DMS153 (cell line): ENCODE measurements around the gene SPIRE1.

Source experiments
- DNase-seq: peaks from one replicate; lab custom pipeline; 2025; lab: John Stamatoyannopoulos, UW

SPIRE1 gene

DNA sequence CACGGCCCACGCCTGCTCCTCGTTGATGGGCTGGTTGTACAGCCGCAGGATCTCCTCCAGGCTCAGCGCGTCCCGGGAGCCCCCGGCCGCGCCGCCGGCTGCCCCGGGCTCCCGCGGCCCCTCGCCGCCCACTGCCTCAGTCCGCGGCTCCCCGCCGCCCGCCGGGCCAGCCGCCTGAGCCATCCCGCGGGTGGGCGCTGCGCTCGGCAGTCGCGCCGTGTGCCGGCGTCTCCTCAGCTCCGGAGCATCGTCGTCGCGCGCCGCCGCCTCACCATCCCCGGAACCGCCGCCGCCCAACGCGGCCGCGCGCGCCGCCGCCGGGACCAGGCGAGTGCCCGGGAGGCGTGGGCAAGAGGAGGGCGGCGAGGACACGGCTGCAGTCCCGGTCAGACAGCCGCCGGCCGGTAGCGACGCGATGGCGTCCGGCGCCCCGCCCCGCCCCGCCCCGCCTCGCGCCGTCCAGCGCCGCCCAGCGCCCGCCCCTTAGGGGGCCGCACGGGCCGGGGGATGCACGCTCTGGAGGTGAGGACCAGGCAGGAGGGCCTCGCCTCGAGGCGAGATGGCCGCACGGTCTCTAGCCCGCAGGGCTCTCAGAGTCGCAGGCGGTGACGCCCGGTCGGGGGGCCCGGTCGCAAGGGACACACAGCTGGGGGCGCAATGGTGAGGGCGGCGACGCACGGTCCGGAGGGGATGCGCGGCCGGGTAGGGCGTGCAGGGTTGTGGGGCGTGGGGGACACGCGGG lies at the start of gene SPIRE1:
SPIRE1 (minus strand) TSS at position 424 of the 742 bp plus-strand sequence; CDS start at position 183, 241 bp downstream.
- peak; percentile 17 for DNase-seq

DNA sequence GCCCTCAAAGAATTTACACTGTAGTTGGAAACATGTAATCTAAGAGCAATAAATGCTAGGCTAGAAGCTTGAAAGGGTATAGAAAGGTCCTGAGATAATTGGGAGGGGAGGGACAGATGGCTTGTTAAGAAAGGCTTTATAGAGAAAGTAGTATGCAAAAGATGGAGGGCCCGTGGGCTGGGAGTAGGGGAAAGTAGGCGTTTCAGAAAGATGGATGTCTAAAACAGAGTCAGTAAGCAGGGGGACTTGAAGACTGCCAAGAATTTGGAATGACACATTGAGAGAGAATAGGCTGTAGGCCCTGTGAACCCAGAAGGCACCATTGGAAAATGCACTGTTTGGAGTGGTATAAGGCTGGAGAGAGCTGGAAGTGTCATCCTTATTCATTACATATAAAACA lies 45.8 kb upstream of the SPIRE1 start:
- DNase-seq, result no peak

DNA sequence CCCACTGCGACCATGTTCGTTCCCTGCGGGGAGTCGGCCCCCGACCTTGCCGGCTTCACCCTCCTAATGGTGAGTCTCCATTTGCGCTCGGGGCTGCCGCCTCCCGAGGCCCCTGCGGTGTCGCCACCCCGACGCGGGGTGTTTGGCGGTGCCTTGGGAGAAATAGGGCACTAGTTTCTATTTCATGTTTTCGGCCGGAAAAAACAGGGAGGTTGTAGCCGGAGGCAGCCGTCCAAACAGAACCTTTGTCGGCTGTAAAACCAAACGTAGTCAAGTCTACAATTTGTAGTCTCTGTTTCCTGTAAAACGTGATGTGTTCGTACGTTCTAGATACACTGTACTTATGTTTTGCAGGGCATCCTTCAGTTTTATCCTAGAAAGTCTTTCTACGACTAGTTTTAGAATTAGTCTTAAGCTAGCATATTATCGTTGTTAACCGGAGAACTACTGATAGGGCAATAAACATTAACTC lies 45.2 kb upstream of the SPIRE1 start:
- no peak for DNase-seq

DNA sequence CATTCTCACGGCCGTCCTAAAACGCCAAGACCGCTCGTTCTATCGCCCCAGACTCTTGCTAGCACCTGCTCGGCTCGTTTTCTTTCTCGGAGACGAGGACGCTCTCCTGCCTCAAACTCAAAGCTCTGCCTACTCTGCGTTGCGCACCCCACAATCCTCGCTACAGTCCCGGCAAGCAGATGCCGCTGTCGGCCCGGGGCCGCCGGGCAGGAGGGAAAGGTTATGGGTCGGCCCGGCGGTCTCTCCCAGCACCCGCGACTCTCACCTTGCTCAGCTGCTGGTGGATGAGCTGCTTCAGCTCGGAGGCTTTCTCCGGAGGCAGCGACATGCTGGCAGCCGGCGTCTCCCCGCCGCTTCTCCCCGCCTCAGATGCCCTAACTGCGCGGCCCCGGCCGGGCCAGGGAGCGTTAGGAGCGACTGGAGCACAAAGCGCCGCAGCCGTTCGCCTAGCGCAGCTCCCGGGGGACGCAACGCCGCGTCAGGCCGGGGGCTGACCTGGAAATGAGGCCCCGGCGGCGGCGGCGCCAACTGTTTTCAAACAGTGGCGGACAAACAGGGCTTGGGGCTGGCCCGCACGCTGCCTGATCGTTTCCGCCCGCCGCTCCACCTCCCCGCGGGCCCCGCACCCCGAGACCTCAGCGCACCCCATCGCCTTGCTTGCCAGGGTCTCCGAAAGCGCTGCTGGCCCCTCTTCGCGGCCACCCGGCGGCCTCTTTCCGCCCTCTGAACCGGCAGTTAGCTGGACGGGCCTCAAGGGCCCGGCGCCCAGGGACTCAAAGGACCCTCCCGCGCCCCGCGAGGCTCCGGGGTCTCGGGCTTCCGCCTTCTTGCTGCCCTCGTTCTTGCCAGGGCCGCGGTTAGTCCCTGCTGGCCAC lies 44.6 kb upstream of the SPIRE1 start, which contains the start of the genes CEP76 and PSMG2:
CEP76 (minus strand) TSS at position 503 of the 875 bp plus-strand sequence; CDS start at position 328, 175 bp downstream.
PSMG2 (plus strand) TSS at position 822 of the 875 bp plus-strand sequence. CDS start 66 bp downstream, outside the sequence.
- peak; percentile 37 for DNase-seq

DNA sequence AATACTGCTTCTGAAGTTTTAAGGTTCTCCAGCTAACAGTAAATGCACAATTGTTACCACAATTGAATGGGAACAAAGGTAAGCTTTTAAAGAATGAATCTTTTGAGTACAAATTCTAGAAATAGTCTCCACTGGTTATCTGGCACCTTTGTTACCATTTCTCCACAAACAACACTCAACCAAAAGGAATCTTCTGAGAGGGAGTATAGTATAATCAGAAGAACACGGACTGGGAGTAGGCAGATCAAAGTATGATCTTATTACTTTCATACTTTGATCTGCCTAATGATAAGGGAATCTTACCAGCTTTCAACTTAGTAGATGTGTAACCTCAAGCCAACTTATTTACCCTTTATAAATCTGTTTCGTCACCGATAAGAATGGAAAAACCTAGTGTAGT lies 43.3 kb upstream of the SPIRE1 start:
- DNase-seq, result no peak

DNA sequence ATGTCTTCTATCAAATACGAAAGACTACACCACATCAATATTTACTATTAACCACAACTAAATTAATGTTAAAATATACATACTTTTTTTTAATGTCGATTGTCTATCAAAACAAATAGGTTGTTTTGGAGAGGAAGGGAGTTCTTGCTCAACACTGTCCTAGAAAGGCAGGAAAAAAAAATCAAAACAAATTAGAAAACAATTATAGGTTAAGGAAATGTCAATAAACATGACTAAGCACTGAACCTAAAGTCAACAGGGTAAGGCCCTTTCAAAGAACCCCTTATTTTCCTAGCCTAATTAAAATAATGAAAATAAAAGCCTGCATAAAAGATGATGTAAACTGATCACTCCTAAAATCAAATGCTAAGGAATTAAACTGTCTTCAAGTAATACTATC lies 41.8 kb upstream of the SPIRE1 start:
- DNase-seq, result no peak

DNA sequence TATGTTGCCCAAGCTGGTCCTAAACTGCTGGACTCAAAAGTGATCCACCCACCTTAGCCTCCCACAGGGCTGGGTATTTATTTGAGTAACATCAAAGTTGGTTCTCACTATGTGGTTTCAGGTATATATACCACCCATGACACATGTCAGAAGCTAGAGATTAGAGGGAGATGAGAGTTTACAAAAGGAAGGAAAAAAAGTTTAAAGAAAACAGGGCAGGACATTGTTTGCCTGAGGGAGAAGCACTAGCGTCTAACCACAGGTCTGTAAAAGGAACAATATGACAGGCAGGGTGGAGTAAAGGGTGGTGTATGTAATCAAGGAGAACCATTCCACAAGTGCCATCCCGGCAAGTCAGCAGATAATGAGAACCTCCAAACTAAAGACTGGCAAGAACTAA lies 36.1 kb upstream of the SPIRE1 start:
- DNase-seq, result no peak

DNA sequence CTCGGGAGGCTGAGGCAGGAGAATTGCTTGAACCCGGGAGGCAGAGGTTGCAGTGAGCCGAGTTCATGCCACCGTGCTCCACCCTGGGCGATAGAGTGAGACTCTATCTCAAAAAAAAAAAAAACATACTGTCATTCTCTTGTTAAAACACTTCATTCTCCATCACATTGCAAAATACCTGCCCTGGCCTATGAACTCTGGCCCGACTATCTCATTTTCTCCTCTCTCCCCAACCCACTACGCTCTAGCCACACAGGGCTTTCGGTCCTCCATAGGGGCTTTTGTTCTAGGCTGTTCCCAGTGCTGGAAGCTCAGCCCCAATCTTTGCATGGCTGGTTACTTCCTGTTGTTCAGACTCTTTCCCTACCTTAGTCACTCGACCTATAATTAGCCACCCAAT lies 34.3 kb upstream of the SPIRE1 start:
- no peak for DNase-seq

DNA sequence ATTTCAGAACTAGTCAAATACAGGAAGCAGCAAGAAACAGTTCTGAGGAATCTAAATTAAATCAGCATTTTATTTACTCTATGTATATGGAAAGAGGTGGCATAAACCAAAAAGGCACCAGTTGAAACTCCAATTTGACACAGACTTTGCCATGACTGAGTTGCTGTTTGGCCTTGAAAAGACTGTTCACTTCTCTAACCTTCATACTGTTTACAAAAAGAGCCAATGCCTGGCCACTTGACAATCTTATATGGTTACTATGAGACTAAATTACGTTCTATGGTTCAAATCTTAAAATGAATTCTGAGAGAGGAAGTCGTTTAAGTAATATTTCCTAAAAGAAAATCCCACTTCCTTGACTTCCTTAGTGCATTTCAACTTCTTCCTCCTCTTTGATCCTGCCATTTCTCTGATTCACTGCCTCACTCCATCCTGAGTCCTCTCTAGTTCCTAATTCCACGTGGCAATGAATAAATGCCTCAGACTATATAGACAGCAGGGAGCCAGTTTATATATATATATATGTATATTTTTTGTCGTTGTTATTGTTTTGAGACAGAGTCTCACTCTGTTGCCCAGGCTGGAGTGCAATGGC lies 31.4 kb upstream of the SPIRE1 start:
- DNase-seq, result no peak

DNA sequence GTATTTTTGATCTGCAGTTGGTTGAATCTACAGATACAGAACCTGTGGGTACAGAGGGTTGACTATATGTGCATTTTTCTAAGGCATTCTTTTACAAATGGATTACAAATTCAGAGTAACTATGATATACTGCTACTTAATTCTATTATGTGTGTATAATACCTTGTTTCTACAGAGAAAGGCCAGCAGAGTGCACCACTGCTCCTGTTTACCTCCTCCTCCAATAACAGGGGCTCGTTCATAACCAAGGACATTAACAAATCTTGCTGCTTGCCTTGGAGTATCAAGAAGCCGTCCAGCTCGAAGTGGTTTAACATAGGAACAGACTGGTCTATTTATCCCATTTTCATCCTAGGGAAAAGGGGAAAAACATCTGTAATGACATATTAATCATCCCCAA lies 28.2 kb upstream of the SPIRE1 start:
- DNase-seq, result no peak

DNA sequence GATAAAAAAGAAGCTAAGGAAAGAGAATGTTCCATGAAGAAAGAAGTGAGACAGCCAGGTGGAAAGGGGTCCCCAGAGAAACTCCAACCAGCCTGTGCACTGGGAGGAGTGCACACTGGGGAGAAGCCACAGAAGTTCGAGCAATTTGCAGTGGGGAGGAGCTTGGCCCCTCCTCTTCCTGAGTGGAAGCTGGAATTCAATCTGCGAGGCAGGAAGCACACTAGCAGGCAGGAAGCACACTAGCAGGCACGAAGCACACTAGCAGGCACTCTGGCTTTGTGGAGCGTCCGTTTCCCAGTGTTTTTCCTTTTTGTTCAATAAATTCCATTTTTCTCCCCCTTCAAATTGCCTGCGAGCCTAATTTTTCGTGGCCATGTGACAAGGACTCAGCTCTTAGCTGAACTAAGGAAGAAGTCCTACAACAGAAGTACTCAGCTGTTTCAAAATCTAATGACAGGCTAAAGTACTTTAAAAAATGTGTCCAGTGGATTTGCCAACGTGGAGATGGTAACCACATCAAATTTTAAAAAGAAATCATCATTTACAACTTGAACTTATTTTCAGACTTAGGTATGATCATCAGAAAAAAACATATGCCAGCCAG lies 21.4 kb upstream of the SPIRE1 start:
- no peak for DNase-seq

DNA sequence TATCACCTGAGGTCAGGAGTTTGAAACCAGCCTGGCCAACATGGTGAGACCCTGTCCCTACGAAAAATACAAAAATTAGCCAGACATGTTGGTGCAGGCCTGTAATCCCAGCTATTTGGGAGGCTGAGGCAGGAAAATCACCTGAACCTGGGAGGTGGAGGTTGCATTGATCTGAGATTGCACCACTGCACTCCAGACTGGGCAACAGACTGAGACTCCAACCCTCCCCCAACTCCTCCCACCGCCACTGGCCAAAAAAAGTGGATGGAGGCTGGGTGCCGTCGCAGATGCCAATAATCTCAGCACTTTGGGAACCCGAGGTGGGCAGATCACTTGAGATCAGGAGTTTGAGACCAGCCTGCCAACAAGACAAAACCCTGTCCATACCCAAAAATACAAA lies 10.1 kb upstream of the SPIRE1 start:
- no peak for DNase-seq

DNA sequence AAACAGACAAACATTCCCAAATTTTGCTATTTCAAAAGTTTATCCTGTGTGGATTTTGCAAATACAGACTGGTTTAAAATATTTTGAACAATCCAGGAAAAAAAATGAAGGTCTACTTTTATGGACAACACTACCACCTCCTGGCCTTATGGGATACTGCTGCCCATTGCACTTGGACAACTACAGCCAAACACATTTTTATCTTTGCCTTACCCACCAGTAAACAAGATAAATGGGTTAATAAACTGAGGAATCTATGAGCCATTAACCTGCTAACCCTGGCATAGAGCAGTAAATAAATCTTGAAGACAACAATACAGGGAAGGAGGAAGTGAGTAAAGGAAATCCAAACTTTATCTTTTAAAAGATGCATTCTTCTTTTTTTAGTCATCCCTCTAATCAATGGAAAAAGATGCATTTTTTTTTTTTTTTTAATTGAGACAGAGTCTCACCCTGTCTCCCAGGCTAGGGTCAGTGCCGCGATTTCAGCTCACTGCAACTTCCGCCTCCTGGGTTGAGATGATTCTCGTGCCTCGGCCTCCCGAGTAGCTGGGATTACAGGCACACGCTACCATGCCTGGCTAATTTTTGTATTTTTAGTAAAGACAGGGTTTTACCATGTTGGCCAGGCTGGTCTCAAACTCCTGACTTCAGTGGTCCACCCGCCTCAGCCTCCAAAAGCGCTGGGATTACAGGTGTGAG lies 2.1 kb upstream of the SPIRE1 start:
- DNase-seq, result no peak

DNA sequence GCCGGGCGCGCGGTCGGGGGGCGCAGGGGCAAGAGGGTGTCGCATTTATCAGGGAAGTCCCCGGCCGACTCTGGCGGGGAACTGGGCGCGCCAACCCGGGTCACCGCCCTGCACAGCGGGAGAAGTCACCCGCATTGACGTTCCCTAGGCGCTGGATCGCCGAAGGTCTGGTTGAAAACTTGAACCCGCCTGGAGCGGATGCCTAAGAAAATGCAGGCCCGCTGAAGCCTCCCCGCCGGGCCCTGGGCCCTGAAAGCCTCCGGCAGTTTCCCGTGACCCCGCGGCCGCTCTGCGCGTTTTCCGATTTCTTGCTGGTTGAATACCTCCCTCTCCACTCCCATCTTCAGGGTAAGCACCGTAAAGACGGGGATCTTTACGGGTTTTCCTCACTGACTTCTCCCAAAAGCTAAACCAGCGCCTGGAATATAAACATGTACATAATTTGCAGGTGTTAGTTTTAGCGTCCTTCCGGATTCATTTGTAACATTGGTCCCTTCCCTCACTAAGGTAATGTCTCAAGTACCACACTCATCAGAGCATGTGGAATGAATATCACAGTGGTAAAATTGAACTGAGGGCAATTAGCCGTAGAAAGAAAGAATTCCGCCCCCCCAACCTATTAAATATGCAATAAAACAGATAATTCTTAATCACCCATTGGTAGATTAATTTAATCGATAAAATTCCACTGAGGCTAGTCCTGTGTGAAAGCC lies 675 bp upstream of the SPIRE1 start:
- DNase-seq, result no peak

DNA sequence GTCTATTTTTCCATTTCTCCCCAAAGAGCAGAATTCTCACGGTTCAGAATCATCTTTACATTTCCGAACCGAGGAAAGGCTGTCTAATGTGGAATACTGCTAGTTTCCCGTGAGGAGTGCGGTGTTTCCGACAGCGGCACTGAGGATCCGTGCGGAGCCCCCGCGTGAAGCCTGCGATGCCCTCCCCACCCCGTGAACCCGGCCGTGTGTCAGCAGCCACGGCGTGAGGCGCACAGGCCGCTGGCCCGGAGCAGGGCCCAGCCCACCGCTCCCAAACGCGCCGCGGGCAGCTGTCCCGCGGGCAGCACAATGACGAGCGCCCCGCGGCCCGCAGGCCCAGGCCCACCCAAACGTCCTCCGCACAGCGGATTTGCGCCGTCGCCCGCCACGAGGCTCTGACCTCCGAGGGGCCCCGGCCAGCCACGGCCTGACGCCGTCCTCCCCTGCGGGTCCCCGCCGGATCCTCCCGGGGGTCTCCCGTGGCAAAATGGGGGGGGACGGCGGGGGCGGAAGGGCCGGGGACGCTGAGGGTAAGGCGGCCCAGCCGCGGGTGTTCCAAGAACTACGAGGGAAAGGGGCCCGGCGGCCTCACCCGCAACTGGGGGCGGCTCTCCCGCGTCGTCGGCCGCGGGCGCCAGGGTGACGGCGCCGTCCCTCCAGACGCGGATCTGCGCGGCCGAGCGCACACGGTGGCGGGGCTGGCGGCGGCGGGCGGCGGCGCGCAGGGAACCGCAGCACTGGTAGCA lies 796 bp downstream of the SPIRE1 start:
- DNase-seq, result no peak

DNA sequence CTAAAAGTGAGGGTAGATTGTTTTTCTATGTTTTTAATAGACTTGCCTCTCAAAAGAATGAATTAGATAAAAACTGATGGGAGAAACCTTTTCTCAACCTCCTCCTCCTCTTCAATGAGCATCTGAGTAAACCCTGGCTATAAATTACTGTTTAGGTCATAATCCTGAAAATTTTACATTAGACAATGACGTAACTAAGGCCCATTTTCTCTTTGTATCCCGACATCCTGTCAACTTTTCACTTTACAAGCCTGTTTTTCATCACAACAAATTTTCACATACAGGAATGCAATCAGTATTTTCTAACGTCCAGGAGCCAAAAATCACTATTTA lies 1.3 kb downstream of the SPIRE1 start:
- DNase-seq, result no peak

DNA sequence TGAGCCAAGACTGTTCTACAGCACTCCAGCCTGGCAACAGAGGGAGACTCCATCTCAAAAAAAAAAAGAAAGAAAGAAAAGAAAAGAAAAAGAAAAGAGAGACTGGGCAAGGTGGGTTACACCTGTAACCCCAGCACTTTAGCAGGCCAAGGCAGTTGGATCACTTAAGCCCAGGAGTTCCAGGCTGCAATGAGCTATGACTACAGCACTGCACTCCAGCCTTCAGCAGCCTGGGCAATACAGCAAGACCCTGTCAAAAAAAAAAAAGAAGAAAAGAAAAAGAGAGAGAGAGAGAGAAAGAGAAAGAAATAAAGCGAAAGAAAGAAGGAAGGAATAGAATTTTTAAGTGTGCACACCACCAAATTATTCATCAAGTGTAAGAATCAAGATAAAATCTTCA lies 2.9 kb downstream of the SPIRE1 start:
- DNase-seq, result no peak

DNA sequence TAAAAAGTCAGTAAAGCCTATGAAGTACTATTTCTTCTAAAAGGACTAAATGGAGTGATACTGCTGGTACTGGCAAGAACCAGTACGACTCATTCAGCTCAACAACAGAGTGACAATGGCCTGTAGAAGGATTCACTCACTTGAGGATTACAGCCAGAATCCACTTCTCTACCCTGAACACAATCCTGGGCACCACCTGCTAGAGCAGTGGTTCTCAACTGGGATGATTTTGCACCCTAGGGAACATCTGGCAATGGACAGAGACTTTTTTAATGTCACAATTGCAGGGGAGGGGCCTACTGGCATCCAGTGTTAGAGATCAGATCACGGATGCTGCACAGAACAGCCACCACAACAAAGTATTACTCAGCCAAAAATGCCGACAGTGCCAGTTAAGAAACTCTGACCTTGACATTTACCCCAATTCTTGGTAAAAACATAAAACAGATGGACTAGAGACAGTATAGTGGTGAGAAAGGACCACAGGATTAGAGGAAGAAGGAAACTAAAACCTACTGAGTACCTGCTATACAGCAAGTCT lies 5.0 kb downstream of the SPIRE1 start:
- no peak for DNase-seq

DNA sequence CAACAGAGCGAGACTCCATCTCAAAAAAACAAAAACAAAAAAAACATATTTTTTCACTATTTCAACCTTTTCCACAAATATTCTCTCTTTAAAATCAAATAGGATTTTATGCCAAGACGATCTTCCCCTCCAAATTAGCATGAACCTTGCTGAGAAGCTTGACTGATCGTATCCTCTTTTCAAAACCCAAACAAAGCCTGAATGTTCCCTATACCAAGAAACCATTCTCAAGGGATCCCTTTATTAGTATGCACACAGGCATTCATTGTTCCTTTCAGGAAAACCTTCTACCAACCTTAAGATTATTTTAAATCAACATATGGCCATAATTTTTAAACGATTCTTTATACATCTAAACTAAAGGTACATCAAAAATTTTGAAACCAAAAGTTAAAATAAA lies 6.3 kb downstream of the SPIRE1 start:
- DNase-seq, result no peak

DNA sequence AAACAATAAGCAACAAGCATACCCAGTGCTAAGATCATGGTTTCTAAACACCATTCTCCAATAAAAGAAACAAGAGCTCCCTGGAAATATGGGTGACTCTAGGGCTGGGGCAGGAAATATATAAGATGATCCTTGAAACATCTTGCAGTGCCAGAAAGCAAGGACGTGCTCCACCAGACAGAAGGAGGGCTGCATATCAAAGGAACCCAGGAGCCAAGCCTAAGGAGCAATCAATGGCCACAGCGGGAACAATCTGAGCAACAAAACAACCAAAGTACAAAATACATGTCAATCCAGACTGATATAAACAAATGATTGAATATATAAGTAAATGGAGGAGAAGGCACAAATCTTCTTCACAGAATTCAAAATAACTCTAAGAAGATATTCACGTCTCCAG lies 10.1 kb downstream of the SPIRE1 start:
- no peak for DNase-seq
